HG03097 (cell line): ENCODE results near the gene CFAP126.
"Not testable (repeated sequence)": the region's sequence is repeated elsewhere in the genome, so short reads cannot be mapped to it uniquely, and the experiment has no call there.

Experiments
- ATAC-seq: cut with Tn5 transposase; IDR thresholded peaks from one replicate; pipeline ENCODE4 v1.9.1; 2021; ENCODE audit not compliant: unreplicated experiment, low FRiP score

The CFAP126 gene

DNA sequence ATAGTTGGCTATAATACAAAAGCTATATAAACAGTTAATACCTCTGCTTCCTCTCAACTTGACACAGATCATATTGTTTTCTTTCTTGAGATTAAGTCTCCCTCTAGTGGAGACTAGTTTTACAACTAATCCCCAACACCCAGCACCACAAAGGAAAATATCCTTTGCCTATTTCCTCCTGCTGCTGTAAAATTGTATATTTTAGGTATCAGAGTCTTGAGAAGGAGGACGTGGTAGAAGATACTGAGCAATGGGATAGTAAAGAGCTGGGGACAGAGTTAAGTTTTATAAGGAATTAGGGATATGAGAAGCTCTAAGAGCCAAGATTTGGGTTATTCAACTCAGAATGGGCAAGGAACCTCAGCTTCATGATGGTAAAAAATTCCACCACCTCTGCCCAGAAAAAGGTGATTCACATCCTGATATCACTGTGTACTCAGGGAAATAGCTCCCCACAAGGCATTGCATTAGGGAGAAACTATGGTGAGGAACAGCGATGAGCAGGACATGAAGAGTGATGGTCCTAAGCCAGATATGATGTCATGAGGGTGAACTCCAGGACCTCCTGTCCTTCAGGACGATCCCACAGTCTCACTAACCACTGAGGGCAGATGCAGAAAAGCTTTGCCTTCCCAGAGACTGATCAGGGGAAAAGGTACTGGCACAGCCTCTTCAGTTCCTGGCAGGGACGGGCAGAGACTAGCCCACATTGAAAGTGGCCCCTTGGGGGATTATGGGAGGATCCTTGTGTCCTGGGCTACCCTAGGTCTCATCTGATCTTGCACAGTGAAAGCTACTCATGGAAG lies 14.7 kb upstream of the CFAP126 start:
- no peak for ATAC-seq

DNA sequence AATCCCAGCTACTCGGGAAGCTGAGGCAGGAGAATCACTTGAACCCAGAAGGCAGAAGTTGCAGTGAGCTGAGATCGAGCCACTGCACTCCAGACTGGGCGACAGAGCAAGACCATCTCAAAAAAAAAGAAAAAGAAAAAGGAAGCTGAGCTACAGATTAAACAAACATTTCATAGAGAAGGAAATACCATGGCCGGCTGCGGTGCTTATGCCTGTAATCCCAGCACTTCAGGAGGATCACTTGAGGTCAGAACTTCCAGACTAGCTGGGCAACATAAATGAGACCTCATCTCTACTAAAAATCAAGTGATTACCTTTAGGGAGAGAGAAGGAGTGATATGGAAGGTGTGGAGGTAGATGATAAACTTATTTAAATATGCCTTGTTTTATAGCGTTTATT lies 14.0 kb upstream of the CFAP126 start:
- no peak for ATAC-seq

DNA sequence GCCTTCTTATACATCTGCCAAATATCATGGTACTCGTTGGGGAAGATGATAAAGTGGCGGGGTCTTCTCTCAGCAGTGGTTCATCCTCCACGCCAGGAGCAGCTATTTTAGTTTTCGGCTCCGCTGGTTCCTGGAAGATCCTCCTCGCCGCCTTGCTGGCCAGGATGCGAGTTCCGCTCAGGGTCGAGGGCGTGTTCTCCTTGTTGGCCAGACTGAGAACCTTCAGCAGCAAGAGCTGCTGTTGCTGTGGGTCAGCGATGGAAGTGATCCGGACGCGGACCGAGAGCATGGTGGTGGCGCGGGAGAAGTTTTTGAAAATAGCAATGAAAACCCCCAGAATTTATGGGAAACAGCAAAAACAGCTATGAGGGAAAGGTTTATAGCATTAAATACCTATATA lies 11.4 kb upstream of the CFAP126 start:
- no peak for ATAC-seq

DNA sequence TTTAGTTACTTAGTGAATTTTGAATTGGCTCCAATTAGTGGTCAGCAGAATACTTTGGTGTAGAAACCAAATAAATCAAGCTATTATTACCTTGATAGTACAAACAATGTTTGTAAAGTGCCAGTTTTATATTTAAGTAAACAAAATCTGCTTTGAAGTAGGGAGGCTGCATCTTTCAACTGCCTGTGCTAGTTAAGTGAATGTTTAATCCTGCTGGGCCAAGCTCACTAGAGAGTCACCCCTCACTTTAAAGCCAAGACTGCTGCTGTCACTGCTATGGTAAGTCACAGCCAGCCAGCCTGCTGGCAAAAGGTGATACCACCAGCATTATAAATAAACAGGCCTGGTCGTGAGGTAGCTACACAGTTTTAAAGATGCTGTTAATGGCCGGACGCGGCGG lies 10.3 kb upstream of the CFAP126 start:
- no peak for ATAC-seq

DNA sequence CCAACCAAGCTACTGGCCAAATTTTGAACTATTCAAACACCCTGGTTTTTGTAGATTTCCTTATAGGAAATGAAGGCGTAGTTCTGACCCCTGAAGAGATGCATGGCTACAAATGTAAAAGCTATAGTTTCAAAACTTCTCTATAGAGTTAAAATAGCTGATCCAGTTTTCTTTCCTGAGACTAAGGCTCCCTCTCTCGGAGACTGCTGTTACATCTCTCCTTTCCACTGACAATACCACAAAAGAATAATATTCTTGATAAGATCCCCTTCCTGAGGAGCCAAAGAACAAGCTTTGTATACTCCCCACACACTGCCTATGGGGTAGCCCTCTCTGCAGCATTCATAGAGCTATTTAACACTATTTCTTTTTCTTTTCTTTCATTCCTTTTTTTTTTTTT lies 6.7 kb upstream of the CFAP126 start:
- no peak for ATAC-seq

DNA sequence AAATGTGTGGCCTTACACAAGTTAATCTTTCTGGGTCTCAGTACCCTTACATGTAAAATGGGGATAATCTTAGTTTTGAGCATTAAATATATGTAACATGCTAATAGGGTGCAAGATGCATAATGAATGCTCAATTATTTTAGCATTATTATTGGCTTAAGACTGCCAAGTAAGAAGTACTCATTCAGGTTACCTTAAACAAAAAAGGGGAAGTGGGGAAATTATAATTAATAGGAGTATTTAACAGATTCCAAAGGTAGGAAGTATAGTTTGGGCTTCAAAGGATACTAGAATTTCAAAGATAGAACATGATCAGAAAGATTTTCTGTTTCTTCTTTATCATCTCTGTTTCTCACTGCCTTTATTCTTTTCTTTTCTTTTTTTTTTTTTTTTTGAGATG lies 5.8 kb upstream of the CFAP126 start:
- no peak for ATAC-seq

DNA sequence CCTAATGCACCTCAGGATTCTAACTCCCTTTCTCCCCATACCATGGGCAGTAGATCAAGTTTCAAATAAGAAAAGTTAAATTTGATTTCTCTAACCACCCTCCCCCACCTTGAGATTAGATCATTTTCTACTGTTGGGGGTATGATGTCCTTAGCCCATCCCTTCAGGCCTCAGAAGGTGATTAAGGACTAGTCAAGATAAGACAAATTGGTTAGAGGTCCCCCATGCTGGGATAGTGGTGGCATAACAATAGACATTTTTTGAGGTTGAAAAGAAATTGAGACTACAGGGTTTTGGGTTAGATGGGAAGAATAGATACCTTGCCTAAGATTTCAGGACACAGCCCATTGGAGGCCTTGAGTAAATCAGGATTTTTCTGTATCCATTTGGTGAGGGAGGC lies 2.5 kb downstream of the CFAP126 start:
- ATAC-seq: no peak

DNA sequence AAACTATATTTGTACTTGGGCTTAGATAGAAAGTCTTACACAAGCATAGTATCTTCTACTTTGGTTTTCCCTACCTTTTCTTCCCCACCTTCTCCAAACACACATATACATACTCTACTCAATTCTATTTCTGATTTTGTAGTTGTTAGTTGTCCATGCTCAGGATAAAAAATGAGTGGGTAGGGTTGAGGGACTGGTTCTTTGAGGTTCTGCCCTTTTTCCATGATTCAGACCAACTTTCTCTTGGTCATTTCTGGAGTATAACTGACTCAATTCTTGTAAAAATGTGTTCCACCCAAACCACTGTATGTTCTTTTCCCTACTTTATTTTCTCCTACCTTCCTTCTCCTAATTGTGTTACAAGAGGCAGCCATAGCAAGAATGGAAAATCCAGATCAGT lies 3.3 kb downstream of the CFAP126 start:
- ATAC-seq: no peak

DNA sequence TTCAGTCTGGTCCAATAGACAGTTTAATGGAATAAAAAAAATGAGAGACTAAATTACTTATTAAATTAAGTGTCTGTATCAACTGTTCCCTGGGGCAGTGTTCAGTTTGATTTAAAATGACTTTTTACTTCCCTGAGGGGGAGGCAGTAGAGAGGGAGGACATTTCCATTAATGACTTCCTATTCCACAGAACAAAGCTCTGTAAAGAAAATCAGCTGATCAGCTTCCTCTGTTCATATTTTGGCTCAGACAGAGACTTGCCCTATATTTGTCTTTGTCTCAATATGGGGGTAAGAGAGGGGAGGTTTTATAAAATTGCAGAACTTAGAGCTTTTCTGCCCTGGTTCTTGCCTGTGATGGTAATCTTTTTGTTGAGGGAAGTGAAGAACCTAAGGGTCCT lies 8.4 kb downstream of the CFAP126 start:
- no peak for ATAC-seq

DNA sequence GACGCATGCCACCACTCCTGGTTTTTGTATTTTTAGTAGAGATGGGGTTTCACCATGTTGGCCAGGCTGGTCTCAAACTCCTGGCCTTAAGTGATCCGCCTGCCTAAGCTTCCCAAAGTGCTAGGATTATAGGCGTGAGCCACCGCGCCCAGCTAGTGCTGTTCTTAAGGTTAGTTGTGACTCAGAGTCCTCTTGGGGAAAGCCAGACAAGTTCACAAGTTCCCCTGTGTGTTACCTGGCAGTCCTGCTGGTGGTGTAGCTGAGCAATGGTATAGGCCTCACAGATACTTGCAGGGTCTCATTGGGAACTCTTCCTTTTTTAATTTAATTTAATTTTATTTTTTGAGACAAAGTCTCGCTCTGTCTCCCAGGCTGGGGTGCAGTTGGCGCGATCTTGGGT lies 10.6 kb downstream of the CFAP126 start:
- no peak for ATAC-seq

DNA sequence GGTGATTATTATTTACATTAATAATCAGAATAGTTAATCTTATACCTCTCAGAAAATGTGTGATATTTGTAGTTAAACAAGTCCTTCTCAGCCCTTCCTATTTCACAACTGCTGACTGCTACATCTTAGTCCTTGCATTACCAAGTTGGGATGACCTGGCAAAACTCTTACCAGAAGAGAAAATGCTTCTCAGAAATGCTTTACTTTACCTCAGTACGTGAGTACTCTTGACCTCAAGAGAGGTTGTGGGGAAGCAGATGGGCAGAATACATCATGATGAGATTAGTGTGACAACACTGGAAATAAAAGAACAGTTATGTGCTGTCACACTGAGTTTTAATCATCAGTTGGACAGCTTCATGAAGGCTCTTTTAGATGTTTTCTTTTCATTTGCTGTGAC lies 16.2 kb downstream of the CFAP126 start:
- ATAC-seq: no peak

DNA sequence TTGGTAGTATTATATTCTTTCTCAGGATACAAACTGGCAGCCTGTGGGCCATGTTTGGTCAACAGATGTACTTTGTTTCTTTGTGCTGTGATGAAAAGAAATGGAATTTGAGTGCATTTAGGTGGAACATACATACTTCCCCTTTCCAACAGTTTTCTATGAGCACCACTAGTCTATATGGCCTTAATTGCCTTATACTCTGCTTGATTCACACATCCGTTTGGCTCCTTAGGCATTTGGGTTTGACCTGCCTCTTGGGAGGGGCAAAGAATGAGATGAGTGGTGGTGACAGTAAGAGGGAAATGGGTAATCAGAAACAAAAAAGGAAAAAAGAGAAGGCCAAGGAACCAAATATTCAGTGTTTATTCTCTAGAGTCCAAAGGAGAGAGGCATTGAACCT lies 17.0 kb downstream of the CFAP126 start:
- ATAC-seq: no peak

DNA sequence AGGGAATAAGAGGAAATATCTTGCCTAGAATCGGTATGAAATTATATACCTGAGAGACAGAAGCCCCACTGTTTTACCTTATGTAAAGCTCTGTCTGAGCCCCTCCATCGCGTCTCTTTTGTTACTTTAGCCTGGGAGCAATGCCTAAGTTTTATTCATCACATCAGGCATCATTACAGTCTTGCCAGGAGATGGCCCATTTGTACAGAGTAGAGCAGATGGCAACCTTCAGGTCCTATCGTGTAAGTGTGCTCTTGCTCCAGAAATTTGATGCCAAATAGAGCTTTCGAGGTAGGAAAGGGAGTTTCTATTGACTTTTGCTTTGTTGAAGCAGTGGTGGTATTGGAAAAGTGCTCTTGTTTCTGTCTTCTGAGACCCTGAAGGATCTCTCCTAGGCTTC lies 24.9 kb downstream of the CFAP126 start:
- no peak for ATAC-seq

DNA sequence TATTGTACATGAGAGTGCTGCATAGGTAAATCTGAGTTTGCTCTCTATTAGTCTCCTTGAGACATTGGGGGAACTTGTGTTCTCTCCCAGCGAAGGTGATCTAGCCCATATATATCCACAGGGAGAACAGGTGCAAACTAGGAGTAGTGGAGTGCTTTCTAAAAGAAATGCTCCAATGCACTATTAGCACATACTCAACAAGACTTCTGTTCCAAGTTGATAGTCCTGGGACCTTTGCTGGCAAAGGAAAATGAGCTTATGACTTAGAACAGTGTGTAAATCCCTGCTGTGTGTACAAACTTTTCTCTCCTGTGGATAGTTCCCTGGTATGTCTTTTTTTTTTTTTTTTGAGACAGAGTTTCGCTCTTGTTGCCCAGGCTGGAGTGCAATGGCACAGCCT lies 25.5 kb downstream of the CFAP126 start:
- ATAC-seq: no peak

DNA sequence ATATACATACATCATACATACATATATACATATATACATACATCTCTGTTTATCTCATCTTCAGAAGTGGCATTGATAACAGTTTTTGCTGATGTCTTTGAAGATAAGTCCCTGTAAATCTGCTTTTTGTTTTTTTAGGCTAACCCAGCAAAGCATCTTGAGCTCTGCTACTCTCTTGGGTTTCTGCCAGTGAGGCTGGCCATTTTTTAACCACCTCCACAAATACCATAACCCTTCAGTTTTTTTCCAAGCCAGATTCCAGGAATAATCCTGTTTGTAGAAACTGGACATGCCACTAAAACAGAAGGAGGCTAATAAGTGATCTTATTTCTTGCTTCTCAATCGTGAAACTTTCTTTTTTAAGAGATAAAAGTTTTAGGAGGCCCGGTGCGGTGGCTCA lies 31.9 kb downstream of the CFAP126 start:
- no peak for ATAC-seq

DNA sequence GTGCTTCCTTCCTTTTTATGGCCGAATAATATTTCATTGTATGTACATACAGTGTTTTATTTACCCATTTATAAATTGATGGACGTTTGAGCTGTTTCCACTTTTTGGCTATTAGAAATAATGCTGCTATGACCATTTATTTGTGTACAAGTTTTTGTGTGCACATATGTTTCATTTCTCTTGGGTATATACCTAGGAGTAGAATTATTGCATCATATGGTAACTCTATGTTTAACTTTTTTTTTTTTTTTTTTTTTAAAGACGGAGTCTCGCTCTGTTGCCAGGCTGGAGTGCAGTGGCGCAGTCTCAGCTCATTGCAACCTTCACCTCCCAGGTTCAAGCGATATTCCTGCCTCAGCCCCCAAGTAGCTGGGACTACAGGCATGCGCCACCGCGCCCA lies 34.5 kb downstream of the CFAP126 start:
- no peak for ATAC-seq

DNA sequence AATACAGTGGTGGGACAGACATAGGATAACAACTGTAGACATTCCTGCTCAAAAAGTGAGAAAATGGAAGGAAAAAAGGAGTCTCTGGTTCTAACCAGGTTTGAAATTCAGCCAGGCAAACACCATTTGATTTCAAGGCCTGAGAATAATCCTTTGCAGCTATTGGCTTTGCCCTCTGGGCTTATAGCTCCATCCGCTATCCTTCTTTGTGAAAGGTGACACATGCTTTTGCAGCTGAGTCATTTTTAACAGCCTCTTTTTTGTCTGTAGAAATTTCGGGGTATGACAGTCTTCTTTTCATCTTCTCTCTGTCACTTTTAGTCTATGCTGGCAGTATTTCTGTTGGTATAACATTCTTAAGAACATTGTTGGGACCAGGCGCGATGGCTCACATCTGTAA lies 37.3 kb downstream of the CFAP126 start:
- no peak for ATAC-seq

DNA sequence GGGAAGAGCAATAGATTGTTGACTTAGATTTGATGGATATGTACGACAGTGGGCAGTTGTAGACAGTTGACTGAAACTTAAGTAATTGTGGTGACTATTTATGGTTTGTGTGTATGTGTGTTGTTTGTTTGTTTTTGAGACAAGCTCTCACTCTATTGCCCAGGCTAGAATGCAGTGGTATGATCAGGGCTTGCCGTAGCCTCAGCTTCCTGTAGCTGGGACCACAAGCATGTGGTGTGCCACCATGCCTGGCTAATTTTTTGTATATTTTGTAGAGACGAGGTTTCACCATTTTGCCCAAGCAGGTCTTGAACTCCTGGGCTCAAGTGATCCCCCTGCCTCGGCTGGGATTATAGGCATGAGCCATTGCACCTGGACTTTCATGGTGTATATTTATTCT lies 43.7 kb downstream of the CFAP126 start:
- no peak for ATAC-seq

DNA sequence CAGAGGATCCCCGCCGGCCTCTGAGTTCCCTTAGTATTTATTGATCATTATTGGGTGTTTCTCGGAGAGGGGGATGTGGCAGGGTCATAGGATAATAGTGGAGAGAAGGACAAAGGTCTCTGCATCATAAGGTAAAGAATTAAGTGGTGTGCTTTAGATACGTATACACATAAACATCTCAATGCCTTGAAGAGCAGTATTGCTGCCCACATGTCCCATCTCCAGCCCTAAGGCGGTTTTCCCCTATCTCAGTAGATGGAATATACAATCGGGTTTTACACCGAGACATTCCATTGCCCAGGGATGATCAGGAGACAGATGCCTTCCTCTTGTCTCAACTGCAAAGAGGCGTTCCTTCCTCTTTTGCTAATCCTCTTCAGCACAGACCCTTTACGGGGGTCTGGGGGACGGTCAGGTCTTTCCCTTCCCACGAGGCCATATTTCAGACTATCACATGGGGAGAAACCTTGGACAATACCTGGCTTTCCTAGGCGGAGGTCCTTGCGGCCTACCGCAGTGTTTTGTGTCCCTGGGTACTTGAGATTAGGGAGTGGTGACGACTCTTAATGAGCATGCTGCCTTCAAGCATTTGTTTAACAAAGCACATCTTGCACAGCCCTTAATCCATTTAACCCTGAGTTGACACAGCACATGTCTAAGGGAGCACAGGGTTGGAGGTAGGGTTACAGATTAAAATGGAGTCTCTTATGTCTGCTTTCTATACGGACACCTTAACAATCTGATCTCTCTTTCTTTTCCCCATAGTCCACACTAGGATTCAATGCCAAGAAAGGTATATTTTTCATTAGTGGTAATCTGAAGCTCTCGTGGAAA lies 51.6 kb downstream of the CFAP126 start:
- ATAC-seq: not testable (repeated sequence)
